Activated CD4-positive, CD25-positive, alpha-beta regulatory T cell treated with anti-CD3 and anti-CD28 coated beads, Interleukin-2, amount 50 U/mL, for 24 hours (primary cell): Measurements from ENCODE around the gene ZKSCAN1.
A peak's percentile ranks its signal among the peaks of the same experiment; 100 is the strongest.
"Not testable (repeated sequence)": the region's sequence is repeated elsewhere in the genome, so short reads cannot be mapped to it uniquely, and the experiment has no call there.

Experiments
- ATAC-seq, 2 donors: fragments of 150-1000 bp; cut with Tn5 transposase; one replicate each; pipeline ENCODE4 v1.10.0; 2021; ENCODE audit warnings: mild to moderate bottlenecking in 1 of 2, moderate library complexity in 1 of 2

The ZKSCAN1 gene

GRCh38 chr7:100003711-100004661 lies 11.4 kb upstream of the ZKSCAN1 start:
- ATAC-seq, result no peak

- ATAC-seq, result no peak
Observed at GRCh38 chr7:100007887-100008286, 7.5 kb upstream of the ZKSCAN1 start.

- no peak for ATAC-seq
Observed at GRCh38 chr7:100008525-100008924, 6.9 kb upstream of the ZKSCAN1 start.

GRCh38 chr7:100009952-100010351 lies 5.4 kb upstream of the ZKSCAN1 start:
- ATAC-seq, result not testable (repeated sequence)

- no peak for ATAC-seq
Observed at GRCh38 chr7:100010901-100011300, 4.5 kb upstream of the ZKSCAN1 start.

- ATAC-seq, result no peak
Observed at GRCh38 chr7:100011516-100011915, 3.9 kb upstream of the ZKSCAN1 start.

- not testable (repeated sequence) for ATAC-seq
Observed at GRCh38 chr7:100012385-100013327, 2.7 kb upstream of the ZKSCAN1 start.

GRCh38 chr7:100013328-100013676 lies 2.1 kb upstream of the ZKSCAN1 start:
- peak; percentile 74 to 75 for ATAC-seq

- ATAC-seq, result no peak
Observed at GRCh38 chr7:100016215-100016901, 962 bp downstream of the ZKSCAN1 start.

- no peak for ATAC-seq
Observed at GRCh38 chr7:100017300-100017699, 1.9 kb downstream of the ZKSCAN1 start.

- ATAC-seq, result no peak
Observed at GRCh38 chr7:100017875-100018274, 2.5 kb downstream of the ZKSCAN1 start.

GRCh38 chr7:100019908-100020307 lies 4.5 kb downstream of the ZKSCAN1 start:
- no peak for ATAC-seq

- peak in 1 of 2 donors; percentile 17 for ATAC-seq
Observed at GRCh38 chr7:100021297-100021696, 5.9 kb downstream of the ZKSCAN1 start.

- no peak for ATAC-seq
Observed at GRCh38 chr7:100022621-100023020, 7.2 kb downstream of the ZKSCAN1 start.

- no peak for ATAC-seq
Observed at GRCh38 chr7:100023526-100023925, 8.1 kb downstream of the ZKSCAN1 start.

- no peak for ATAC-seq
Observed at GRCh38 chr7:100024020-100024619, 8.7 kb downstream of the ZKSCAN1 start.

- ATAC-seq, result no peak
Observed at GRCh38 chr7:100027197-100027596, 11.8 kb downstream of the ZKSCAN1 start.

- ATAC-seq, result no peak
Observed at GRCh38 chr7:100029596-100029995, 14.2 kb downstream of the ZKSCAN1 start.

- ATAC-seq, result no peak
Observed at GRCh38 chr7:100033526-100033925, 18.1 kb downstream of the ZKSCAN1 start.

- ATAC-seq, result no peak
Observed at GRCh38 chr7:100034871-100035510, 19.6 kb downstream of the ZKSCAN1 start.

GRCh38 chr7:100035876-100036275 lies 20.5 kb downstream of the ZKSCAN1 start:
- no peak for ATAC-seq

- ATAC-seq, result no peak
Observed at GRCh38 chr7:100038326-100038725, 22.9 kb downstream of the ZKSCAN1 start.
